Lung microvascular endothelial cell (primary cell): ENCODE results near the gene PSMC4. TPM values are rescaled to one million over a fixed set of nuclear protein-coding genes. Genes with fewer than 3 reads are reported as not detected.

Experiments
- DNase-seq, 2 donors: peaks; one replicate each; pipeline versions ENCODE4 v3.0.0 to v3.0.0-alpha.2; 2010; ENCODE audit warnings: low read depth in 2 of 2
- total RNA-seq: library from RNA; depleted of rRNA; stranded (reverse); fragments of >200 nt; gene quantifications from 2 replicates; pipeline ENCODE4 v1.2.1, GENCODE V29; 2014

PSMC4 gene
- total RNA-seq, 1 donor from 2014 or later = 65.7 TPM

DNA sequence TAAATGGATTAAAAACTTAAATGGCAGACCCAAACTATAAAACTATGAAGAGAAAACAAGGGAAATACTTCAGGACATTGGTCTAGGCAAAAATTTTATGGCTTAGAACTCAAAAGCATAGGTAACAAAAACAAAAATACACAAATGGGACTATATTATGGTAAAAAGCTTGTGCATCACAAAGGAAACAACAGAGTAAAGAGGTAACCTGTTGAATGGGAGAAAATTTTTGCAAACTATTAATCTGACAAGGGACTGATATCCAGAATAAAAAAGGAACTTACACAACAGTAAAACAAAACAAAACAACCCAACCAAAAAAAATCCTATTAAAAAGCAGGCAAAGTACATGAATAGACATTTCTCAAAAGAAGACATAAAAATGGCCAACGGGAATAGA is 16.6 kb downstream of the PSMC4 start:
- no peak for DNase-seq

DNA sequence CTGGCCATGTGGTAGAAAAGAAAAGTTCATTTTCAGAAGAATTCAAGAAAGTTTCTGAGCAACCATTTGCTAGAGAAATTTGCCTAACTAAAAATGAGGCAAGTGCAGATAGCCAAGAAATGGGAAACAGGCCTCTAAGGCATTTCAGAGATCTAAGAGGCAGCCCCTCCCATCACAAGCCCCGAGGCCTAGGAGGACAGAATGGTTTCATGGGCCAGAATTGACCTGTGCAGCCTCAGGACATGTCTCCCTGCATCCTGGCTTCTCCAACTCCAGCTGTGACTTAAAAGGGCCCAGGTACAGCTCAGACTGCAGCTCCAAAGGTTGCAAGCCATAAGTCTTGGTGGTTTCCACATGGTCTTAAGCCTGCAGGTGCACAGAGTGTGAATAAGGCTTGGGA is 22.6 kb downstream of the PSMC4 start:
- no peak for DNase-seq

DNA sequence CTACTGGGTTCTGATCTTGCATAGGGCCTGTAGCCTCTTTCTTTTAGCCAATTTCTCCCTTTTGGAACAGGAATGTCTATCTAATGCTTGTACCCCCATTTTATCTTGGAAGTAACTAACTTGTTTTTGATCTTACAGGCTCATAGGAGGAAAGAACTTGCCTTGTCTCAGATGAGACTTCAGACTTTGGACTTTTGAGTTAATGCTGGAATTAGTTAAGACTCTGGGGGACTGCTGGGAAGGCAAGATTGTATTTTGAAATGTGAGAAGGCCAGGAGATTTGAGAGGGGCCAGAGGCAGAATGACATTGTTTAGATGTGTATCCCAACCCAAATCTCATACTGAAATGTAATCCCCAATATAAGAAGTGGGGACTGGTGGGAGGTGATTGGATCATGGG is 23.4 kb downstream of the PSMC4 start:
- DNase-seq = no peak

DNA sequence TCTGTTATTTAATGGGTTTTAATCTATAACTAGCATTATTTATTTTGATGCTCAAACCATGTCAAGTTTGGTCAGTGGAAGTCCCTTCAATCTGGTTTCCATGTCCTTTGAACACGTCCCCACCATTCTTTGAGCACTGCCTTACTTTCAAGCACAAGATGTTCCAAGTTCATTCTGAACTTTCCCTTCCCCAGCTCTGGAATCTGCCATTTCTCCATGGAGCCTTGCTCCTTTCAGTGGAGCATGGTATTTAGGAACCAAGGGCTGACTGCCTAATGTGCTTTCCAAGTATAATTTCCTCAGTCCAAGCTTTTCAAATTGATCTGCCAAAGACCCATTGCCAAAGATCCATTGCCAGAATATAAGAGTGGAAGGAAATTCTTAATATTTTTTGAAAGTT is 24.8 kb downstream of the PSMC4 start:
- no peak for DNase-seq

DNA sequence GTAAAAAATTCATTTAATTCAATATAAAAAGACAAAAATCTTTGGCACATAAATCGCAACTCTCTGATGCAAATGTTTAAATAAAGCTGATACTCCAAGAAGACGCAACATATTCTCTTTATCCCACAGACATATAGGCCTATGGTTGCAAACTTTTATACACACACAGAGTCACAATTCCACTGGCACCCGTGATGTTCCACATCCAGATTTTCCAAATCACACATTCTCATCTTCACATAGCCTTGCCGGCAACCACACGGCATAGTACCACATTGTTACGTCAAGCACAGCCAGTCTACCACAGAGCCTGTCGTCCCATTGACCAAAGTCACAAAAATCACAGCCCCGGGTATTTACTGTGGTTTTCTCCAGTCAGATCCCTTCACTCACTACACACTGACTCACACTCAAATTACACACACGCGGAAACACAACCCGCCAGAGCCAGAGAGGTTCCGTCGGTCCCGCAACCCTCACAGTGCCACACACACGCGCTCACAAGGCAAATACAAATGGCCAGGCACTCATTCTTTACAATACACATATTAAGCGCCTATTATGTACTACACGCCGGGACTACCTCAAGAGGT is 25.3 kb downstream of the PSMC4 start:
- DNase-seq = peak in 1 of 2 donors; percentile 61

DNA sequence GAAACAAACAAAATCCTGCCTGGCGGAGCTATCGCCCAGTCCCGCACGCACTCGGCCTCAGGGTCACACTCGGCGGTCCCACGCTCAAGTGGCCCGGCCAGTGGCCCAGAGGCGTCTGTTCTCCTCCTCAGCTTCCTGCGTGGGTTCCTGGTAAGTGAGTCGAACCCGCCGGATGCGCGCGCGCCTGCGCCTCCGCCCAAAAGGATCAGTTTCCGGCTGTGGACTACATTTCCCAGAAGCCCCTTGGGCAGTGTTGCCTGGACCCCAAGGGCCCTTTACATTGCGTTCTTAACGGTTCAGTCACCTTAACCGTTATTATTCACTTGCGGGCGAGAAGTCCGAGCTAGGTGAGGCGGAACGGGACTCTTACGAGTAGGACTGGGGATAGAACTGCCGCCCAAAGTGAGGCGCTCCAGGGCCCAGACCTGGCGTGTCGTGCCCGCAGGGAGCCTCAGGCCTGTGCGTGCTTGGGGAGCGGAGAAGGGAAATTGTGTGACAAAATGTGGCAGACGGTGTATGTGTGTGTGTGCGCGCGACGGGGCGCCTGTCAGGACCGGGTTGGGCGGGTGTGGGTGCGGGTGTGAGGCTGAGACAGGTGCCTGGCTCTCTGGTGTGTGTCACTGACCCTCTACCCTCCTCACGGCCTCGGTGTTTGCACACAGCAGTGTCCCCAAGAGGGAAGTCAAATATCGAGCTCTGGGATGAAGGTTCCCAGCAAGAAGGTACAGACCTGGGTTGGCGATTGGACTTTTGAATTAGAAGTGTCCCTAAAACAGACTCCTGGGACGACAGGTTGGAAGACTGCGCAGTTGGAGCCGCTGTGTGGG is 26.1 kb downstream of the PSMC4 start, which contains the start of gene ZNF546:
Gene ZNF546, plus strand, starts transcription at position 250 of the 827 bp plus-strand sequence. CDS start 1,267 bp downstream, outside the sequence.
- DNase-seq = peak; percentile 88 to 92

DNA sequence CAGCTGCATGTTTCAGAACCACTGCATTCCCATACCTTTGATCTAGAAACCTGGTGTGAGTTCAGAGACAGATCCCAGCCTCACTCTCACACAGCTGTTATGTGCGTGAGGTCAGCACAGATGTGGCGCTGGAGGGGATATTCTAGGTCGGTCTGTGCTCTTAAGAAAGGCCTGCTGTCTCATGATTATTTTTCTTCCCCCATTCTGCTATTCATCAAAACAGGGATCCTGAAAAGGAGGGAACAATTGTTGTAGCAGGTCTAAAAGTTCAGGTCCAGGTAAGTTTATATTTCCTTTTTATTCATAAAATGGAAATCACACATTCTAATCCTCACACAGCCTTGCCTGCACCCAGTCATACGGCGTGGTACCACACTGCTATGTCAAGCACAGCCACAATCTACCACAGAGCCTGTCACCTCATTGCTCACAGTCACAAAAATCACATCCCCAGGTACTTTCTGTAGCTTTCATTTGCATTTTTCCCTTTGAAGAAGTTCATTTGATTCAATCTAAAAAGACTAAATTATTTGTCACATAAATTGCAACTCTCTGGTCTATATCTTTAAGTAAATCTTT is 26.8 kb downstream of the PSMC4 start:
- peak in 1 of 2 donors; percentile 26 for DNase-seq

DNA sequence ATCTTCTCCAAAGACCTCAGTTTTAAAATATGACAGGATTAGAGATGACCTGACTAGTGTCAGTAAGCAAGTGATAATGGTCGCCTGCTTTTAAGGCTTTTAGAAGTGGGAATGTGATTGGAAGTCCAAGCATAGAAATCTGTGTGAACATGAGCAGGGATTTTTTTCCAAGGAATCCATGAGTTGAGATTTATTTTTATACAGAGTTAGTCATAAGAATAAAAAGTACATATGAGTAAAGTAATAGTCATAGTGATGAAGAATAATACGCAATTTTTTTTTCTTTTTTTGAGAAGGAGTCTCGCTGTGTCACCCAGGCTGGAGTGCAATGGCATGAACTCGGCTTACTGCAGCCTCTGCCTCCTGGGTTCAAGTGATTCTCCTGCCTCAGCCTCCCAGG is 27.5 kb downstream of the PSMC4 start:
- peak in 1 of 2 donors; percentile 15 for DNase-seq

DNA sequence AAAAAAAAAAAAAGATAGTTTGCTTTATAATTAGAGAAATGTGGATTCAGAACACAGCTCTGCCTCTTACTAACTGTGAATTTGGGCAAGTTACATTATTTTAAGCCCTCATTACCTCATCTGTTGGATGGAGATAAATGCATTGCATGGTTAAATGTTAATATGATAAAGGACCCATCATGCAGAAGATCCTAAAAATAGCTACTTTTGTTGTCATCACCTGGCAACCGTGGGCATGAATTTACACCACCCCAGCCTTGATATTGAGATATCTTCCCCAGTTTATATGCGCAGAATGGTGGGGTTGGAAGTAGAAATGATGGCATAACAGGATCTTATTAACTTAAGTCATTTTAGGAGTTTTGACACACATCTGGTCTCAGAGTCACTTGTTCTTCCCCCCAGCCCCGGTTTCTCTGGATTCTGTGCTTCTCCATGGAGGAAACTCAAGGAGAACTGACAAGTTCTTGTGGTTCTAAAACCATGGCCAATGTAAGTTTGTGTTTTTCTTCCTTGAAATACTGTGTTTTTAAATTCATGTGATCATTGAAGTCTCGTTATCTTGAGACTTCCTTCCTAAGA is 34.8 kb downstream of the PSMC4 start:
- peak in 1 of 2 donors; percentile 28 for DNase-seq

DNA sequence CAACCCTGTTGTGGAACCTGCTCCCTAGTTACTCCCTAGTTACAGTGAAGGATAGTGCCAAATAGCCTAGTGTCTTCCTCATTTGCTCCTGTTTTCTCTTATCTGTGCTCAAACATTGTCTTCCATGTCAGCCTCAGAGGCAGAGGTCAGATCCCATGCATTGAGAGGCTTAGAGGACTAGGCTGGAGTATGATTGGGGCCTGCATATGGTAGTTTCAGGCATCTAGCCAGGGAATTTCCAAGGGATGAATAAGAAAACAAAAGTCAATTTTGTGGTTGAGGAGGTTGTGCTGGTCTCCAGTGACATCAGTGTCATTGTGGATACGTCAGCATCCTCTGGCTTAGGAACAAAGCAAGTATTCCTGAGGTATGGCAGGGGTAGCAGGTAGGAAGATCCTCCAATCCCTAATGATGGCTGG is 35.3 kb downstream of the PSMC4 start:
- DNase-seq = peak; percentile 72 to 95

DNA sequence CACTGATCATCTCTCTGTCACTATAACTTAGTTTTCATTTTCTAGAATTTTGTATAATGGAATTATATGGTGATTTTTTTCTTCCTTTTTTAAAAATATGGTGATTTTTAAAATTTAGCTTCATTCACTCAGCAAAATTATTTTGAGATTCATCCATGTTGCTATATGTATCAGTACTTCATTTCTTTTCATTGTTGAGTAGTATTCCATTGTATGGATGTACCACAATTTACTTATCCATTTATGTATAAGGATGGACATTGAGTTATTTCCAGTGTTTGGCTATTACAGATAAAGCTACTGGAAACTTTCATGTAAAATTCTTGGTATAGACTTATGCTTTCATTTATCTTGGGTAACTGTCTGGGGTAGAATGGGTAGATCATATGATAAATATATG is 38.7 kb downstream of the PSMC4 start:
- no peak for DNase-seq

DNA sequence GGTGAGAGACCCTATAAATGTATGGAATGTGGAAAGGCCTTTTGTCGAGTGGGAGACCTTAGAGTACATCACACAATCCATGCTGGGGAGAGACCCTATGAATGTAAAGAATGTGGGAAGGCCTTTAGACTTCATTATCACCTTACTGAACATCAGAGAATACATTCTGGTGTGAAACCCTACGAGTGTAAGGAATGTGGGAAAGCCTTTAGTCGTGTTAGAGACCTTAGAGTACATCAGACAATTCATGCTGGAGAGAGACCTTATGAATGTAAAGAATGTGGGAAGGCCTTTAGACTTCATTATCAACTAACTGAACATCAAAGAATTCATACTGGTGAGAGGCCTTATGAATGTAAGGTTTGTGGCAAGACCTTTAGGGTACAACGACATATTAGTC is 43.0 kb downstream of the PSMC4 start:
- DNase-seq = no peak

DNA sequence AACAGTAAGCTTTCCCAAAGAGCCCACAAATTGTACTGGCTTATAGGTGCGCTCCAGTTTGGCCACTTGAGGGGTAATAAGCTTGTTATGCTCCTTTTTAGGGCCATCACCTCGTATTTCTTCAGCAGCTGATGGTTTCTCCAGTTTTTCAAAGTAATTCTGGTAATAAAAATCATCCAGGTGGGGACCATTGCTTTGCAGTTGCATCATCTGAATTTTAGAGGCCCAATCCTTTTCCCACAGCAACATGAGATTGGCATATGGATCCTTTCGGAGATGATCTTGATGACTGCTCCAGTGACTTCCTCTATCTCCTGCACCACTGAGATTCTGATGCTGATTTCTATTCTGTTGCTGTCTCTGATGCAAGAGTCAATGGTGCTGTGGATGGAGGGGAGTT is 53.0 kb downstream of the PSMC4 start:
- no peak for DNase-seq

DNA sequence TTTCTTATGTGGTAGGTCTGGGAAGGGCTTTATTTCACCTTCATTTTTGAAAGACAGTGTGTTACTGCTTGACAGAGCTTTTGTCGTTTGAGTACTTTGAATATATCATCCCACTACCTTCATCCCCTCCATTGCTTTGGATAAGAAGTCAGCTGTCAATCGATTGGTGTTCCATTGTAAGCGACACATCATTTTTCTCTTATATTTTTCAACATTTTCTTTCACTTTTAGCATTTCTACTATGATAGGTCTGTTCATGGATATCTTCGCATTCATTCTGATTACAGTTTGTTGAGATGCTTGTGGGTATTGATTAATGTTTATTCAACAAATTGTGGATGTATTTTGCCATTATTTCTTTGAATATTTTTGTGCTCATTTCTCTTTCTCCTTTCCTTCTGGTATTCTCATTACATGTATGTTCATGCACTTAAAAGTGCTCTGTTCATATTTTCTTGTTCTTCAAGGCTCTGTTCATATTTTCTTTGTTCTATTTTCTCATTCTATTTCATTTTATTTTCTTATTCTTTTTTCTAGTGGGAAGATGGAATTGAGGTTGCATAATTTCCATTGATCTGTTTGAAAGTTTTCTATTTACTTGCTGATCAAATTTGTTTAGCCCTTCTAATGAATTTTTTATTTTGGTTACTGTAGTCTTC is 55.1 kb downstream of the PSMC4 start:
- no peak for DNase-seq

DNA sequence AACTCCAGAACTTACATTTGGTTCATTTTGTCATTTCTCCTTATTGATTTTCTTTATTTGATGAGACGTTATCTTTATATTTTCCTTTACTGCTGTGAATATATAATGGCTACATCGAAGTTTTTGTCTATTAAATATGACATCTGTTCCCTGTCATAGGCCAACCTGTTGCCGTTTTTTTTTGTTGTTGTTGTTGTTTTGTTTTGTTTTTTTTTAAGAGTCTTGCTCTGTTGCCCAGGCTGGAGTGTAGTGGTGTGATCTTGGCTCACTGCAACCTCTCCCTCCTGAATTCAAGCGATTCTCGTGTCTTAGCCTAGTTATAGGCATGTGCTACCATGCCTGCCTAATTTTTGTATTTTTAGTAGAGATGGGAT is 55.6 kb downstream of the PSMC4 start:
- no peak for DNase-seq

Other genes starting within 250 kb of the PSMC4 start
- not detected in 2 replicates for gene CLC, start 233.1 kb upstream of the PSMC4 start, total RNA-seq
- gene LEUTX, start 192.3 kb upstream of the PSMC4 start, total RNA-seq = not detected in 2 replicates
- 10.5 and 11.1 TPM in 2 replicates for gene DYRK1B, start 137.0 kb upstream of the PSMC4 start, total RNA-seq
- gene FBL, start 124.8 kb upstream of the PSMC4 start, total RNA-seq = 104 and 146 TPM in 2 replicates
- gene FCGBP, start 36.5 kb upstream of the PSMC4 start, total RNA-seq = under 0.01 TPM in 2 replicates
- gene ZNF546, start 25.9 kb downstream of the PSMC4 start, total RNA-seq = 2.4 and 5.6 TPM in 2 replicates
- gene ZNF780B, start 85.1 kb downstream of the PSMC4 start, total RNA-seq = 6.1 and 6.2 TPM in 2 replicates
- 7.4 and 7.9 TPM in 2 replicates for gene ZNF780A, start 119.8 kb downstream of the PSMC4 start, total RNA-seq
- 3.3 and 6.7 TPM in 2 replicates for gene MAP3K10, start 220.3 kb downstream of the PSMC4 start, total RNA-seq
- under 0.01 TPM in 1 of 2 replicates, not detected in the other for gene TTC9B, start 247.2 kb downstream of the PSMC4 start, total RNA-seq